GM19467 (cell line): ENCODE measurements around the gene BRAT1.

Experiments used
- ATAC-seq: cut with Tn5 transposase; IDR thresholded peaks from one replicate; pipeline ENCODE4 v1.9.1; 2021; ENCODE audit warnings: mild to moderate bottlenecking, moderate library complexity; ENCODE audit not compliant: unreplicated experiment

BRAT1 gene

DNA sequence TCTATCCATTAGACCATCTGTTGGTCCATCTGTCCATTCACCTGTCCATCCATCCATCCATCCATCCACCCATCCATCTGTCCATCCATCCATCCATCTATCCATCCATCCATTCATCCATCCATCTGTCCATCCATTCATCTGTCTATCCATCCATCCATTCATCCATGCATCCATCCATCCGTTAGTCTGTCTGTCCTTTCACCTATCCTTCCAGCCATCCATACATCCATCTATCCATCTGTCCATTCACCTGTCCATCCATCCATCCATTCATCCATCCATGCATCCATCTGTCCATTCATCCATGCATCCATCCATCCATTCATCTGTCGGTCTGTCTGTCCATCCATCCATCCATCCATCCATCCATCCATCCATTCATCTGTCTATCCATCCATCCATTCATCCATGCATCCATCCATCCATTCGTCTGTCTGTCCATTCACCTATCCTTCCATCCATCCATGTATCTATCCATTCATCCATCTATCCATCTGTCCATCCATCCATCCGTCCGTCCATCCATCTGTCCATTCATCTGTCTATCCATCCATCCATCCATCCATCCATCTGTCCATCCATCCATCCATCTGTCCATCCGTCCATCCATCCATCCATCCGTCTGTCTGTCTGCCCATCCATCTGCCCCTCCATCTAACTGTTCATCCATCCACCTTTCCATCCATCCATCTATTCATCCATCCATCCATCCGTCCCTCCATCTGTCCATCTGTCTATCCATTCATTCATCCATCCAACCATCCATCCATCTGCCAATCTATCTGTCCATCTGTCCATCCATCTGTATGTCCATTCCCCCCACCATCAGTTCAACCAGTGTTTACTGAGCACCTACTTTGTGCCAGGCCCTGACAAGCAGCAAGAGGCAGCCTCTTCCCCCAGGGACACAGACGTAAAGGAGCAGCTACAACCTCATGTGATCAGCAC is 40.6 kb downstream of the BRAT1 start:
- ATAC-seq, result no peak

DNA sequence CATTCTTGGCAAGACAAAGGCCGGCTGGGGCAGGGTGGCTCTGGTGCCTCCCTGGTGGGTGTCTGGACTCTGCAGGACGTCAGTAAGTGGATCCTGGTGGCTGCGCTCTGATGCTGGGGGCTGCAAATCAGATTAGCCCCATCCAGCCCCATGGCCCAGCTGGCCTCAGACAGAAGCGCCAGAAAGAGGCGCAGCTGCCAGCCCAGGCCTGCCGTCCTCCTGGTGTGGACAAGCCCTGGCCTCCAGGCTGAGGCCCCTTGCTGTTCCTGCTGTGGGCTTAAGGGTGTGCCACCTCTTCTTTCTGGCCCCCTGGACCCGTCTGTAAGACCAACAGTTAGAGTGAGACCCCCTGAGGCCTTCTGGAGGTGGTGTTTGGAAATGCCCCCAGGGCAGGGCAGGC is 41.6 kb downstream of the BRAT1 start:
- ATAC-seq, result no peak

DNA sequence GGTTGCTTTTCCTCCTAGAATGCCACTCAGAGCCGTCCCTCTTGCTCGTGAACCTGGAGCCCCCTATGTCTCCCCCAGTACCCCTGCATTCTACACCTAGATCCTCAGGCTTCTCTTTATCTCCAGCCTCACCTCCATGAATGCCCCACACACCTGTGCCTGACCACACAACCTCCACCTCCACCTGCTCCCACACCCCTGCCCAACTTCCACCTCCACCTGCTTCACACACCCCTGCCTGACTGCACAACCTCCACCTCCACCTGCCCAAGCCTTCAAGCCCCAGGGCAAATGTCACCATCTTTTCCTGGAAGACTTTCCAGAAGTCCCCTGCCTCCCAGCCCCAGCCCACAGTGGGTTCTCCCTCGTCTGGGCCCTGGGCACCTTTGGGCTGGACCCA is 42.6 kb downstream of the BRAT1 start:
- ATAC-seq, result no peak

DNA sequence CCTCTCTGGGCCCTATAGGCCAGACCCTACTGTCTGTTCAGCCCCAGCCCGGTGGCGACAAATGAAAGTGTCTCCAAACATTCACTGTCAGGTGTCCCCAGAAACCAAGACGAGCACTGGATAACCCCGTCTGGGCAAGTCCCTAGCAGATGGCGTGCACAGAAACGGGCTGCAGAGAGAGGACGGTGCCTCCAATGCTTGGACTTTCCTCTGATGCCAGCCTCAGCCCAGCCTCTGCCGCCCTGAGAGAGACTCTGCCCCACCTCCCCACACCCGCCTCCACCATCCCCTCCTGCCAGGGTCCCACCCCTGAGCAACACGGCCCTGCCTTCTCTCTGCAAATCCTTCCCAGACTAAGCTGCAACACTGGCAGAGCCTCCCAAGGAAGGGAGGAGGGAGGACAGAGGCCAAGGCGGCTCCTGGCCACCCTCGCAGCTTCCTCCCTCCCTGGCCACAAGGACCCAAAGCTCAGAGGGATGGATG is 43.1 kb downstream of the BRAT1 start:
- ATAC-seq, result no peak

DNA sequence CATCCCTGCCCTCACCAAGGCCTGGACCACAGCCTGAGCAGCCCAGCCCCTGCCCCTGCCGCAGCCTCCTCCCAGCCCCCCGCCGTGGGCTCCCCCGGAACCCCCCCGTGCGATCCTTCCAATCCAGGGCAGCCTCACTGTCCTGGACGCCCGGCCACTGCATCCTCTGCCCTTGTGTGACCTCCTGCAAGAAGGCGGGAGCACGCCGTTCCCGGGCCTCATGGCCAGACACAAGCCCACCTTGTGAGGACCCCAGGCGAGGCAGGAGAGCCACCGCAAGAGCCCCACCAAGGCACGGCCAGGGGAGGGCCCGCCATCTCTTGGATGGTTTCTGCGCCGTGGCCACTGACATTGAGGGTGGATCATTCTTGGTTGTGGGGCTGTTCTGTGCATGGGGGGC is 43.6 kb downstream of the BRAT1 start:
- ATAC-seq, result no peak

DNA sequence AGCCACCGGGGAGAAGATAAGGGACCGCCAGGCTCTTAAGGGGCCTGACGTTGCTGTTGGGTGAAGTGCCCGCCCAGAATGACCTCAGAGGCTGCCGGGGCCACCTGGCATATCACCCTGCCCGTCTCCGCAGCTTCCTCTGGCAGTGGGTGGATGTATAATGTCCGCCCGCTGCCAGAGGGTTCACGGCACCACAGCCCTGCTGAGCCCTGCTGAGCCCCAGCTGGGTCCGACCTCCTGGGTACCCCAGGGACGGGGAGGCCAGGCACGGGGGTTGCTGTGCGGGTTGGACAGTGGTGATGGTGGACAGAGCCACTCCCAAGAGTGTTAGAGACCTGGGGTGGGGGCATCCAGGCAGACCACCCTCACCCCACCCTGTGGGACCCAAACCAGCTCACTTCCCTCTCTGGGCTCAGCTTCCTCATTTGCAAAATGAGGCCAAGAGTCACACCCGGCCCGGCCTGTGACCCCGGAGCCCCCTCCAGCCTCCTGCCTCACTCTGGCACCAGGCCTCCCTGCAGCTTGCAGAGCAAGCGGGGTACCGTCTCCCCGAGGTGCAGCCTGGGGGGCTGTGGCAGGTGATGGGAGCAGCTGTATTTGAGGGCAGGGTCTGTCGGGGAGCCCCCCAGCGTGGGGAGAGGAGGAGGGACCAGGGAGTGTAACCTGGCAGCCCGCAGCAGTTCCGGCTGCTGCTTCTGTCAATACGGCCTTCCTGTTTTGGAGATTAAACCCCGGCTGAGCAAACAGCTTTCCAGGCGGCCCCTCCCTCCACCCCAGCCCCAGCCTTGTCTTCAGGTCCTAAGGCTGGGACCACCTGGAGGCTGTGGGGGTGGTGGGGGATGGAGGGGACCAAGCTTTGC is 44.2 kb downstream of the BRAT1 start:
- no peak for ATAC-seq

DNA sequence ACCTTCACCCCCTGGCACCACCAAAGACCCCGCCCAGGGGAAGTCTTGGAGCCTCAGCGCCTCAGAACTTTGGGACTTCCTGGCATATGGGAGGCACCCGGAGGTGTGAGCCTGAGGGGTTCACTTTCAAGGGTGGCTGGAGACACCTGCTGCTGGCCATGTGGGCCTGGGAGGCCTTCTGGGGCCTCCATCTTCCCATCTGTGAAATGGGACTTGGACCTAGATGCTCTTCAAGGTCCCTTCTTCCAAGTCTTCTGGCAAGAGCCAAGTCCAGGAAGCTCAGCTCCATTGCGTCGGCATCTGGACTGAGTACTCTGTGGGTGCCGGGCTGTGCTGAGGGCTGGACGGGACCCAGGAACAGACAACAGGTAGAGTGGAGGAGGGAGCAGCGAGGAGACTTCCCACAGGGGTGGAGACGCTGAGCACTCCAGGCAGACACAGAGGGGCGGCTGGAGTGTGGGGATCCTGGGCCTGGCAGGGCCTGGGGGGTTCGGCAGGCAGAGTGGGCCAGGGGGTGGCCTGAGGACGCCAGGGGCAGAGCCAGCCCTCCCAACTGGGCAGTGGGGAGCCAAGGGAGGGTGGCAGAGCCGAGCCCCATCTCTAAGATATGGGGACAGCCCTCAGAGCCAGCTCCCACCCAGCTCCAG is 45.1 kb downstream of the BRAT1 start:
- no peak for ATAC-seq

DNA sequence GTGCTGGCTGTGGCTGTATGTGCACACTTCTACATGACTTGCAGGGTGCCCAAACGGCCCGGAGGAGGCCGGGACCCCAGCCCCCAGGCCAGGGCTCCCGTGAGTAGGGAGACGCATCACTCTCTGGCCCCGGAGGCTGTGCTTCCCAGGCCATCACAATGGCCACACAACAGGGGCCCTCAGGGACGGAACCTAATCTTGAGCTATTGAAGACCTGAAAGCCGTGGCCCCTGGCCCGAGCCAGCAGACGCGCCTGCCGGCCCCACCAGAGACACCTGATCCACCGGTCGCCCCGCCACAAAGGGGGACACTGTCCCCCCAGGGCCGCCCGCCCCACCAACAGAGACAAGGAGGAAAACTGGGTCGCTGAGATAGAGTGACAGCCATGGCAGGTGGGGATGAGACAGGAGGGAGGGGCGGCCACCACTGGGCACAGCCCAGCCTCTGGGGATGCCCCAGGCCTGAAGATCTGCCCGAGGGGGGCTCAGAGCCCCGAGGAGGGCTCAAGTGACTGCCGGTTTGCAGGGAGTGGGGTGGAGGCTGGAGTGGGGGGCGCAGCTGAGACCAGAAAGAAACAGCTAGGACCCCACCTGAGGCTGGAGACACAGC is 45.9 kb downstream of the BRAT1 start:
- ATAC-seq, result no peak

DNA sequence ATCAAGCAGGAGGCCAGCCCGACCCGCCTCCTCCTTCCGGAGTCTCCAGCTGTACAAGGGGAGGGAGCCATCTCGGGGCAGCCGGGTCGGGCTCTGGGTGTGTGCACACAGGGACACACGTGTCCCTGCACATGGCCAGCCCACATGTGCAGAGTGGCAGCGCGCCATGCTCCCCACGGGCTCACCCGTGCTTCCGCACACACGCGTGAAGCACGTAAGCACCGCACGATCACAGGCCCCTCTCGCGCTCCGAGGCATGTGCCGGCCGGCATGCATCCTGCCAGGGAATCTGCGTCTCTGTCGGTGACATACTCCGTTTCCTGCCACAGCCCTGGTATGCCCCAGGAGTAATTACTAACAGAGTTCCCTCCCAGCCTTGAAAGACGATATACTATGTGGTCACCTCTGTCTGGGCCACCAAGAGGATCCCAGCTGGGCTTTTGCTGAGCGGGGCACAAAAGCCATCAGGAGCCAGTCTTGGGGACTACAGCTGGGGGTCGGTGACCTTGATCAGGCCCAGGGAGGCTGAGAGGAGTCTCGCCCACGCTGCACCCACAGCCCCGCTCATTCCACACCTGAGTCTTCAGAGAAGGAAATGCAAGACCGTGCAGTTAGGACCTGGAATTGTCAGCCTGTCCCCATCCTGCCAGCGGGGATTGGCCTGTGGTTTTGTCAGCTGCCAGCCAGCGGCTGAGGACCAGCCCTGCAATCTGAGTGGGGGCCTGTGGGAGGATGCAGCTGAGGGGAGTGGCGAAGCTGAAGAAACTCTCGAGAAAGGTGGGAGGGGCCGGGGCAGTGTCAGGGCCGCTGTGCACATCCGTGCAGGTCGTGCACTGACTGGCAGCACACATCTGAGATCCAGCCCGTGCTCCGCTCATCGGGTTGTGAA is 46.8 kb downstream of the BRAT1 start:
- ATAC-seq, result no peak

DNA sequence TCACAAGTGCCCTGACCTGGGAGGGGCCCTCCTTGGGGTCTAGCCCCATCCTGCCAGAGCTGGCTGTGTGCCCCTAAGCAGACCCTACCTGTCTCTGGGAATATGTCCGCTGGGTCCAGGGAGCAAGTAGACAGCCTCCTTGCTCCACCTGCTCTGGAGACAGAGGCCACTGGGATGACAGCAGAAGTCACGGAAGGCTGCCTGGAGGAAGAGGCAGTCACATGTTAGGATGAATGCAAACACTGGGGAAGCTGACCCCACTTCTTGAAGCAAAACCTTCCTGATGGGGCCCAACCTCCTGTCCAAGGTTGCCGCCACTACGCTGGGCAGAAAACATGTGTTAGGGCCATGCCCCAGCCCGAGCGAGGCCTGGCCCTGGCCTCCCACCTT is 47.4 kb downstream of the BRAT1 start:
- ATAC-seq, result no peak

DNA sequence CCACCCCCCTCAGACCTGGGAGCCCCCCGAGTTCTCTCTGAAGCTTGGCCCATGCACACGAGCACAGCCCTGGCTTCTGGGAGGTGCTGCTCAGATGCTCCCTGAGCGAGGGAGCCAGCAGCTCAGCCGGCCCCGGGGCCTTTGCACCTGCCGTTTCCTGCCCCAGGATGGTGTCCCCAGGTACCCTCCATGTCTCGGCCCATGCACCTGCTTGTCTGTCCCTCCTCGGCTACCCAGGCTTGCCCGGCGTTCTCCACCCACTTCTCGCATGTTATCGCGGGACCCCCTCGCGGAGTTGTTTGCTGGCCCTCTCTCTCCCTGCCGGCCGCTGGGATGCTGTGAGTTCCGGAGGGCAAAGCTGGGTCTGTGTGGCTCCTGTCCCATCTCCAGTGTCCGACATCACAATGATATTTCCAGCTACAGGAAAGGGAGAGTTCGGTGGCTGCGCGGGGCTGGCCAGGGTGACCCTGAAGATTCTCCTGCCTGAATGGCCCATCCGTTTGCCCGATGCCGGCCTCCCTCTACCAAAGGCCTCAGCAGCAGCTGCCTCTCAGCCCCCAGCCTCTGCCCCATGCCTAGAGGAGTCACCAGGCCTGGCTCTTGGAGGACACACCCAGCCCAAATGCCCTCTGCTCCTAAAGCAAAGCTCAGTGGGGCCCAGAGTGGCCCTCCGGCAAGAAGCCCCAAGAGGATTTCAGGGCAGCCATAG is 48.0 kb downstream of the BRAT1 start:
- ATAC-seq, result no peak

DNA sequence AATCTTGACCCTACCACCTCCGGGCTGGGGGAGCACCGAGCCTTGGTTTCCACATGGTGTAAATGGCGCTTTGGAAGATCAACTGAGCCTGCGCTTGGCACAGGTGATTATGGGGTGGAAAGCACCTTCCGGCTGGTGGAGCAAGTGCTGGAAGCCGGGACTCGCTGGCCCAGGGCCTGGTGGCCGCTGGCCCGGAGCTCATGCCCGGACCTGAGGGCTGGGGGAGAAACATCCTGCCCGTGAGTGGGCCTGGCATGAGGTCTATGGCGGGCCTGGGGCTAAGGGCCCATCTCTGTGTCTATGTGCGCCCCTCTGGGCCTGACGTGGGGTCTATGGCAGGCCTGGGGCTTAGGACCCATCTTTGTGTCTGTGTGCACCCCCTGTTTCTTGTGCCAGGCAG is 49.9 kb downstream of the BRAT1 start:
- no peak for ATAC-seq

DNA sequence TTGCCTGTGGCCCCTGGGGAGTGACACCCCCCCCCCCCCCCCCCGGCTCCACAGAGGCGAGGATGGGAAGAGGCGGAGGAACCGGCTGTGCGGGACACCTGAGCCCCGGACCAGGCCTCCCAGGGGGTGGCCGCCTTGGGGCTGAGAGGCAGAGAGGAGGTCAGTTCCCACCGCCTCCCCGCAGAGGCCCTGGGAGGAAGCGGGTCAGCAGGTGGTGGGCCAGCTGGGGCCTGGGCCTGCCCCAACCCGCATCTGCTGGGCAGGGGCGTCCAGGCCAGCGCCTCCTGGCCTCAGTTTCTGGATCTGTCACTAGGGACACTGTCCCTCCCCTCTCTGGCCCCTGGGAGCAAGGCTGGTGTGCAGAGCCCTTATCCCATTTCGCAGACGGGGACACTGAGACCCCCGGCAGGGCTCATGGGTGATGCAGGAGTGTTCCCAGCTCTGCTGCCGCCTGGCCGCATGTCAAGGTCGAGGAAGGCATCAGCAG is 50.4 kb downstream of the BRAT1 start:
- no peak for ATAC-seq

DNA sequence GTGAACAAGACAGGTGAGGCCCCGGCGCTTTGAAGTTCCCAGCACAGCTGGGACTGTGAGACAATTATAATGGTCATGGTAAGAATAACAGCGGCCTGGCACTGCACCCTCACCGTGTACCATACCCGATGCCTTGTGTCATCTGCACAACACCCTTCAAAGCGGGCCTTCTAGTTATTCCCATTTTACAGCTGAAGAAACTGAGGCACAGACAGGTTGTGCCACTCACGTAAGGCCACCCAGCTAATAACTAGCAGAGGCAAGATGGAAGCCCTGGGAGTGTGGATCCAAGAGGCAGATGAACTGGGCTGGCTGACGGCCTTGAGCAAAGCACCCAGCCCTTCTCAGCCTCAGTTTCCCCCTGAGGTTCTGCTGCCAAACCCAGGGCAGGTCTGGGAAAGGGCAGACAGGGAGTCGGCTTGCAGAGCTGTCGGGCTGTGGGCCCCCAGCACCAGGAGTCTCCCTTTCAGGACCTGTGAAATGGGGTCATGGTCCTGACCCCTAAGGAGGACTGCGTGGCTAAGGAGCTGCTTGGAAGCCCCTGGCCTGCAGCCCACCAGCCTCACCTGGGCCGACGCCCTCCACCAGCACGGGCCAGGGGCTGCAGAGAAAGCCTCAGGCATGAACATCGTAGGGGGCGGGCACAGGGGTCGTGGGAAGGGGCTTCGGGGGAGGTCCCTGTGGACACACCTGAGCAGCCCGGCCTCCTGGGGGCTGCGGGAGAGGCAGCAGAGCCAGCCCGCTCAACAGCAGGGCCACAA is 51.0 kb downstream of the BRAT1 start:
- no peak for ATAC-seq

DNA sequence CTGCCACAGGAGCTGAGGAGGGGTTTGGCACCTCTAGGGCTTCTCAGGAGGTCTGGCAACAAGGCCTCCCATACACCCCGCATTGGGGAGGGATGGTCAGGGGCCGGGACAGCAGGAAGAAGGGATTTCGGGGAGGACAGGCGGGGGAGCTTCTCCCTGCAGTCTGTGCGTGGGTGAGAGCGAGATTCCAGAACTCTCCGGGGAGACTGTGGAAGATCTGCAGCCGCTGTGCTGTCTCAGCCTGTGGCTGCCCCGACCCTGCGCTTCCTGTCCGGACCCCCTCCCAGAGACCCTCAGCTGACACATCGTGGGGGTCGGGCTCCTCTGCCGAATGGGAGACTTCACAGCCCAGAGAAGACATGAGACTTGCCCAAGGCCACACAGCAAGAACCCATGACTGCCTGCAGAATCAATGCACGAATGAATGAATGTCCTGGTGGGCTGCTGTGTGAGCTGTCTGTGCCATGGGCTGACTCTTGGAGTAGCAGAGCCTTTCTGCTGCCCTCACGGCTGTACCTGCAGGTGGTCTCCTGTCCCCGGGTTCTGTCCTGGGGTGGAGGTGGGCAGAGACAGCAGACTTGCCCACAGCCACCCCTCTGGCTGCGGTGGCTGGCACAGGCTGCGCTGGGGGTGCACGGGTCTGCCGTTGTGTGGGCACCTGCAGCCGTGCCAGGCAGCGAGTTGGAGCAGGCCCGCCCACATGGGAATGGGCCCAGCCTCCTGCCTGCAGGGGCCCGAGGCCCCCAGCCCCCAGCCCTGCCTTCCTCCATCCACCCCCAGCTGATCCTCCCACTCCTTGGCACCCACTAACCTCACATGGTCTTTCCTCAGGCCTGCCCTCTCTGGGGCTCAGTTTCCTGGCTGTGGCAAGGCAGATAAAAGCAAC is 52.0 kb downstream of the BRAT1 start:
- ATAC-seq, result no peak

DNA sequence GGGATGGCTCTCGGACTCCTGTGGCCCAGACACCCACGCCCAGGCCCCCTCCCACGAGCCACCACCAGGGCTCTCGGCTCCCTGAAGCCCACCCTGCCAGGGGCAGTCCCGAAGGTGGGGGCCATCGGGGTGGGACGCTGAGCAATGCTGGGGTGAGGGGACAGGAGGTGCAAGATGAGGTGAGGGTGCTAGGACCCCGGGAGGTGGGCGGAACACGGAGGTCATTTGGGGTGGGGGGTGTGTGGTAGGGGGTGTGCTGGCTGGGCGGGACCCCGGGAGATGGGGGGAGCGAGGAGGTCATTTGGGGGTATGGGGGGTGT is 52.7 kb downstream of the BRAT1 start:
- no peak for ATAC-seq

DNA sequence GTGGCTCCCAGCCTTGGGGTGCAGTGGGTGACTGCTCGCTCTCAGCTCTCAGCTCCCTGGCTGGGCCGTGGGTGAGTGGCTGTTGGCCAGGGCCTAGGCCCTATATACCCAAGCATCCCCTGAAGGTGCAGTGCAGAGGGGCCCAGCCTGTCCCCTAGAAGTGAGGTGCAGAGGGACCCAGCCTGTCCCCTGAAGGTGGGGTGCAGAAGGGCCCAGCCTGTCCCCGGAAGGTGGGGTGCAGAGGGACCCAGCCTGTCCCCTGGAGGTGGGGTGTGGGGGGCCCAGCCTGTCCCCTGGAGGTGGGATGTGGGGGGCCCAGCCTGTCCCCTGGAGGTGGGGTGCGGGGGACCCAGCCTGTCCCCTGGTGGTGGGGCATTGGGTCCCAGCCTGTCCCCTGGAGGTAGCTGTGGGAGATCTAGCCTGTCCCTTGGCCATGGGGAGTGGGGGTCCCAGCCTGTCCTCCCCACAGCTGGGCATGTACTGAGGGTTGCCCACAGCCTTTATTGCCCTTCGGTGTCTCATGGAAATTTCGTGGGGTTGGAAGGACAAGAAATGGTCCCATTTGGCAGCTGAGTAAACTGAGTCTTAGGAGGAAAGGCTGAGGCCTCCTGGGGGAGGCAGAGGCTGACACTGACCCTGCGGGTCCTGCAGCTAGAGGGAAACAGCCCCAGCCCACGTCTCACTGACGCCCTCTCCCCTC is 53.2 kb downstream of the BRAT1 start:
- ATAC-seq, result no peak
